AG08395 (cell line): ENCODE results near the gene INKA2.

ENCODE experiments used
- DNase-seq: peaks from one replicate; pipeline ENCODE4 v3.0.0; 2012; ENCODE audit warnings: mixed read lengths, low spot score

Gene INKA2

GRCh38 chr1:111704240-111704639 lies 35.0 kb downstream of the INKA2 start:
- no peak for DNase-seq

- DNase-seq: no peak
These were observed 36.6 kb downstream of the INKA2 start for GRCh38 chr1:111702504-111703050.

GRCh38 chr1:111699268-111699667 lies 39.9 kb downstream of the INKA2 start:
- DNase-seq: no peak

- DNase-seq: no peak
These were observed 42.9 kb downstream of the INKA2 start for GRCh38 chr1:111696330-111696729.

- no peak for DNase-seq
These were observed 43.4 kb downstream of the INKA2 start for GRCh38 chr1:111695801-111696200.

- no peak for DNase-seq
These were observed 47.3 kb downstream of the INKA2 start for GRCh38 chr1:111691886-111692285.

- DNase-seq: peak; percentile 73
These were observed 48.9 kb downstream of the INKA2 start for GRCh38 chr1:111690306-111690617.
